8988T (cell line): ENCODE results near the gene ADI1.
"Not testable (repeated sequence)": the region's sequence is repeated elsewhere in the genome, so short reads cannot be mapped to it uniquely, and the experiment has no call there.

Experiments
- DNase-seq: peaks from one replicate; pipeline ENCODE4 v3.0.0; 2011

ADI1 gene

GRCh38 chr2:3492475-3492787 is 26.9 kb downstream of the ADI1 start:
- DNase-seq, result not testable (repeated sequence)

DNA sequence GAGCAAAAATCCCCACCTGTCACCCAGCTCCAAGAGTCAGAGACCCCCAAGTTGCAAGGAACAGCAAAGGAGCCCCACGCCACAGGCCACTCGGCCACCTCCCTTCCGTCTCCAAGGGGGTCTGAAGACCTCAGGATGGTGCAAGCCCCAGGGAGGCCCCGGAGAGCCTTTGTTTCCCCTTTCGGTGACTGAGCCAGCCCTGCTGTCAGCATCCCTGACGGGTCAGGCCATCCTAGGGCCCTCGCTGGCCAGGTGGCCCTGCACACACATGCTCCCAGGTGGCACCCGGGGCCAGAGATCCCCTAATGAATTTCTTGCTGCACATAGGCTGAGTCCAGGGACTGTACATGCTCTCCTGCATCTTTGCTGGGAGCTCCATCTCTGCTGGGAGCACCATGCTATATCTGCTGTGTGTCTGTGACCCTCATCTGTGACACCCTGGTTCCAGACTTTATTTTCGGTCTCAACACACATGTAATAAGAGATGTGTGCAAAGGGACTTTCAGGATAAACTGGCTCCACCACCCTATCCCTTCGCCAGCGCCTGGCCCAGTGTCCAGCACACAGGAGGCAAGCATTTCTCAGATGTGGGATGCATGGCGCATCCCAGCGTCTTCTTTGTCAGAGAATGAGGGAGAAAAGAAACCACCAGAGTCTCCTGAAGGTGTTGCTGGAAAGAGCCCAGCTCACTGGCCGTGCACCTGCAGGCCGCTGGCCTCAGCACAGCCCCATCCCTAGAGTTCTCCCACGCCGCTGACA is 27.4 kb downstream of the ADI1 start:
- DNase-seq, result no peak

- no peak for DNase-seq
These were observed 28.0 kb downstream of the ADI1 start for GRCh38 chr2:3491306-3491705.

- DNase-seq, result no peak
These were observed 28.9 kb downstream of the ADI1 start for GRCh38 chr2:3490191-3491170.

GRCh38 chr2:3489764-3490115 is 29.6 kb downstream of the ADI1 start:
- no peak for DNase-seq

GRCh38 chr2:3488855-3489763 is 30.2 kb downstream of the ADI1 start:
- DNase-seq, result no peak

- no peak for DNase-seq
These were observed 31.2 kb downstream of the ADI1 start for GRCh38 chr2:3488061-3488531.

DNA sequence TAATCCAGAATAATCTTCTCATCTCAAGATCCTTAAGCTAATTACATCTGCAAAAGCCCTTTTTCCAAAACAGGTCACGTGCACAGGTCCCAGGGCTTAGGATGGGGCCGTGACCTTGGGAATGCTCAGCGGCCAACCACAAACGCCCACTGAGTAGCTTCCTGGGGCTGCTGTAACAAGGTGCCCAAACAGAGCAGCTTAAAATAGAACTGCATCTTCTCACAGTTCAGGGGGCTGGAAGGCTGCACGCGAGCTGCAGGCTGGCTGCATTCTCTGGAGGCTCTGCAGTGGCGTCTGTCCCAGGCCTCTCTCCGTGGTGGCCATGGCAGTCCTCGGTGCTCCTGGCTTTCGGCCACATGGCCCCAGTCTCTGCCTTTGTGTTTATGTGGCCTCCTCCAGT is 31.9 kb downstream of the ADI1 start:
- no peak for DNase-seq

- peak; percentile 15 for DNase-seq
These were observed 32.3 kb downstream of the ADI1 start for GRCh38 chr2:3487028-3487425.

DNA sequence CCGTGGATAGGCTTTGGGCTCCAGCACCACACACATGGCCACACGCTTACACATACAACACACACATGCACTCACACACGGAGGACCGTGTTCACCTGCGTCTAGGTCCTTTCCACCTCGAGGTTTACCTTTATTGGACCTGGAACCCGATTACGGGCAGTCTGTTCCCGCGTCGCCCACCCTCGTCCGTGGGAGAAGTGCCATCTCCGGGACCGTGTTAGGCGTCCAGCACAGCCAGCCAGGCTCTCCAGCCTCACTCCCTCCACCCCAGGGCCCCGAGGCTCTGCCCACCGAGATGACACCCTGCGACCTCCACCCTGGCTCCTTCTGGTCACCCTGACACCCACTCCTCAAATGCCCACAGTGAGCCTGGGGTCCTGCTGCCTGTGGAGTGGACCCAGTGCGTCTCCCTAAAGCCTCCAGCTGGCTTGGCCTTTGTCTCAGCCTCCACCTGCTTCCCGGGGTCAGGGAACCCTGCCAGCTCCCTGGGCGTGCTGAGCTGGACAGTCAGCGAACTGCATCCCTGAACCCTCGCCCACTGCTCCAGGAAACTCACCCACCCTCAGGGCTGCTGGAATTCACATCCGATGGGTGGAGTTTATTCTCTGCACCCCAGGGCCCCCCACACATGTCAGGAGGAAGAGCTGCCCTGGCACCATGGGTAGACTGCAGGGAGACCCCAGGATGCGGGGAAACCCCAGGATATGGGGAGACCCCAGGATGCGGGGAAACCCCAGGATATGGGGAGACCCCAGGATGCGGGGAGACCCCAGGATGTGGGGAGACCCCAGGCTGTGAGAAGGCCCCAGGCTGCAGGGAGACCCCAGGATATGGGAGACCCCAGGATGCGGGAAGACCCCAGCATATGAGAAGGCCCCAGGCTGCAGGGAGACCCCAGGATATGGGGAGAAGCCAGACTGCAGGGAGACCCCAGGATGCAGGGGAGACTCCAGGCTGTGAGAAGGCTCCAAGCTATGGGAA is 33.0 kb downstream of the ADI1 start:
- DNase-seq, result no peak

DNA sequence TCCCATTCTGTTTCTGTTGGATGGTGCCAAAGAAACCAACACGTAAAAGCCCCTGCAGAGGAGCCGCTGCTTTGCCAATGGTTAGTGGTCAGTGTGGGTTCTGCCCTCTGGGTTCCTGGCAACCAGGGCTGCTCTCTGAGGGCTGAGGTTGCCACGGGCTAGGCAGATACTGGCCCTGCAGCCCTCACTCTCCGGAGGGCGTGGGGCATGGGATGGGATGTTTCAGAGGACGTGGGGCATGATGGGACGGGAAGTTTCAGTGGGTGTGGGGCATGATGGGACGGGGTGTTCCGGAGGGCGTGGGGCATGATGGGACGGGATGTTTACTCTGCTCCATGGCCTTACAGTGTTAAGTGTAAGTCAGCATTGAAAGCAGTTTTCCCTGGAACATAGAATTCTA is 34.2 kb downstream of the ADI1 start:
- peak; percentile 9 for DNase-seq

- DNase-seq, result peak; percentile 4
These were observed 35.1 kb downstream of the ADI1 start for GRCh38 chr2:3483986-3484960.

DNA sequence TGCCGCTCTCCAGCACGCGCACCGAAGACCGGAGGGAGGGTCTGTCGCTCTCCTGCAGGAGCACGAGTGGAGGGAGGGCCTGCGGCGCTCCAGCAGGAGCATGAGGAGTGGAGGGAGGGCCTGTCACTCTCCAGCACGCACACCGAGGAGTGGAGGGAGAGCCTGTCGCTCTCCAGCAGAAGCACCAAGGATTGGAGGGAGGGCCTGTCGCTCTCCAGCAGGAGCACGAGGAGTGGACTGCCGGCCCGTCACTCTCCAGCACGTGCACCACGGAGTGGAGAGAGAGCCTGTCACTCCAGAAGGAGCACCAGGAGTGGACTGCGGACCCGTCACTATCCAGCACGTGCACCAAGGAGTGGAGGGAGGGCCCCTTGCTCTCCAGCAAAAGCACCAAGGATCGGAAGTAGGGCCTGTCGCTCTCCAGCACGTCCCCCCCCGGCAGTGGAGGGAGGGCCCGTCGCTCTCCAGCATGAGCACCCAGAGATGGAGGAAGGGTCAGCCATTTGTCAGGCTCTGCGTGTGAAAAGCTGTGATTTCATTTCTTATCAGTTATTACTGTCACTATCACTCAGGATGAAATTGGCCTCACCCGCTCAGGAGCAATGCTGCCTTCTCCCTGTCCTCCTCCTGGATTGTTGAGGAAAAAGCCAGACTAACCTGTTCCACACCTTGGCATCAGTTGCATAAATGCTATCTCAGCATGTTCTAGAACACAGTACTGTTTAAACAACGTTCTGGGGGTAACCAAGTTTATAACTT is 35.9 kb downstream of the ADI1 start:
- no peak for DNase-seq

GRCh38 chr2:3482363-3482821 is 36.9 kb downstream of the ADI1 start:
- DNase-seq, result no peak

DNA sequence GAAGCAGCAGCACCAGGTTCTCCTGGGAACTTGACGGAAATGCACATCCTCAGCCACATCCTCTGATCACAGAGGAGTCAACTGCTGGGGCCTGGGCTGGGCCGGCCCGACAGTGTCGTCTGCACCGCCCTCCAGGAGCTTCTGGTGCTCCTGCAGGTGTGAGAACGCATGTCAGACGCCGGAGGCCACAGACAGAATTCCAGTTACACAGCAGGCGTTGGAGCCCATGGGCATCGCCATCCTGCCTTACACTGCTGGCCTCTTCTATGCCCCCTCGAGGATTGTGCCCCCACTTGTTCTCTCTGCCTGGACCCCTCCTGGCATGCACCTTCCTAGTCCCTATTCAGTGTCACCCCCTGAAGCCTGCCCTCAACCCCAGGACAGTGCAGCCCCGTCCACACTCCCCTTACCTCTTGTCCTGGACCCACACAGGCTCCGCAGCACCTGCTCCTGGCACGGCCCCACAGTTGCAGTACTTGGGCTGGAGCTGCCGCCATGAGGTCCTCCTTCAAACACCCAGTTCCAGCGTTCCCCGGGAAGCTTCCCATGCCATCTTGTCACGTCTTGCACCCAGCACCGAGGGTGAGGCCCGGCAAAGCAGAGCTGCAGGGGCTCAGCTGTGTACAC is 37.5 kb downstream of the ADI1 start:
- DNase-seq, result no peak

DNA sequence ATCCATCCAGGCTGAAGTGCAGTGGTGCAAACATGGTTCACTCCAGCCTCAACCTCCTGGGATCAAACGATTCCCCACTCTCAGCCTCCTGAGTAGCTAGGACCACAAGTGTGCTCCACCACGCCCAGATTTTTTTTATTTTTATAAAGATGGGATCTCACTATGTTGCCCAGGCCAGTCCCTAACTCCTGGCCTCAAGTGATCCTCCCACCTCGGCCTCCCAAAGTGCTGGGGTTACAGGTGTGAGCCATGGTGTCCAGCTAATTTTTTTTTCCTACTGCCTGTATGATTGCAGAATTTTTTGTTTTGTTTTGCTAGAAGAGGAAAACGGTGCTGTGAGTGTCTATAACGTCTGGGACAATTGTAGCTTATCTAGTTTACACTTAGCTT is 38.3 kb downstream of the ADI1 start:
- no peak for DNase-seq

GRCh38 chr2:3480352-3481010 is 38.9 kb downstream of the ADI1 start:
- no peak for DNase-seq
